Upper lobe of right lung (tissue), 1 donor: ENCODE data around the gene CUL5. TPM values are rescaled to one million over a fixed set of nuclear protein-coding genes. Genes with fewer than 3 reads are reported as not detected.
A peak's percentile ranks its signal among the peaks of the same experiment; 100 is the strongest.
"Not testable (repeated sequence)": the region's sequence is repeated elsewhere in the genome, so short reads cannot be mapped to it uniquely, and the experiment has no call there.

Experiments used
- ATAC-seq: fragments of 200-7000 bp; cut with Tn5 transposase; one replicate; pipeline ENCODE4 v1.9.1; 2020; ENCODE audit warnings: mild to moderate bottlenecking, moderate library complexity
- DNase-seq: peaks from one replicate; pipeline ENCODE4 v3.0.0-alpha.2; 2020
- H3K27ac ChIP-seq: fragments of 200-600 bp; one replicate; pipeline ENCODE4 v1.8.0; 2022
- H3K27me3 ChIP-seq: fragments of 200-600 bp; one replicate; pipeline ENCODE4 v1.8.0; 2022; ENCODE audit warnings: mild to moderate bottlenecking
- H3K36me3 ChIP-seq: fragments of 200-600 bp; one replicate; pipeline ENCODE4 v1.8.0; 2022
- H3K4me1 ChIP-seq: fragments of 200-600 bp; one replicate; pipeline ENCODE4 v1.8.0; 2022
- H3K4me3 ChIP-seq: fragments of 200-600 bp; one replicate; pipeline ENCODE4 v1.8.0; 2022; ENCODE audit warnings: mild to moderate bottlenecking
- H3K9me3 ChIP-seq: fragments of 200-600 bp; one replicate; pipeline ENCODE4 v1.8.0; 2022
- intact Hi-C: fragments of 100-400 bp; cut with DNase I; formaldehyde crosslinking; loops from one replicate; pipeline ENCODE4 v1.11.0; 2022
- total RNA-seq: library from RNA; stranded (reverse); fragmentation: NEBNext Ultra II Directional; extraction: Animal tissue kit (Norgen Biotek cat#: 25700); gene quantifications from one replicate; pipeline ENCODE4 v1.2.1, GENCODE V29; 2021
- TF ChIP-seq, protein P1 (sequence below): fragments of 200-600 bp; IDR thresholded peaks from one replicate; pipeline ENCODE4 v1.8.0; 2022; ENCODE audit warnings: antibody characterized with exemption
- donor health status: DM: no; HTN: yes; CAD: no; lungs with severe emphysema.

The CUL5 gene
- total RNA-seq, 1 donor from 2014 or later = 37.9 TPM

DNA sequence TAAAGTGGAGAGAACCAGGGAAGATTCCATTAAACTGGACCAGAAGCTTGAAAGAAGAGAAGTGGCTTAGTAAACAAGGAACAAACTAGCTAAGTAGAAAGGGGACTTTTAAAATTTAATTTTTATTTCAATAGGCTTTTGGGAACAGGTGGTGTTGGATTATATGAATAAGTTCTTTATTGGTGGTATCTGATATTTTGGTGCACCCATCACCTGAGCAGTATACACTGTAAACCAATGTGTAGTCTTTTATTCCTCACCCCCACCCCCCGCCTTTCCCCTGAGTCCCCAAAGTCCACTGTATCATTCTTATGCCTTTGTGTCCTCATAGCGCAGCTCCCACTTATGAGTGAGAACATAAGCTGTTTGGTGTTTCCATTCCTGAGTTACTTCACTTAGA is 120.1 kb downstream of the CUL5 start:
- H3K36me3 ChIP-seq = peaks cover 25% of the 10 kb centered on the region
- no peak for ATAC-seq
- no peak overlapping the region for H3K27ac ChIP-seq
- DNase-seq = no peak
- TF ChIP-seq, protein P1, sequence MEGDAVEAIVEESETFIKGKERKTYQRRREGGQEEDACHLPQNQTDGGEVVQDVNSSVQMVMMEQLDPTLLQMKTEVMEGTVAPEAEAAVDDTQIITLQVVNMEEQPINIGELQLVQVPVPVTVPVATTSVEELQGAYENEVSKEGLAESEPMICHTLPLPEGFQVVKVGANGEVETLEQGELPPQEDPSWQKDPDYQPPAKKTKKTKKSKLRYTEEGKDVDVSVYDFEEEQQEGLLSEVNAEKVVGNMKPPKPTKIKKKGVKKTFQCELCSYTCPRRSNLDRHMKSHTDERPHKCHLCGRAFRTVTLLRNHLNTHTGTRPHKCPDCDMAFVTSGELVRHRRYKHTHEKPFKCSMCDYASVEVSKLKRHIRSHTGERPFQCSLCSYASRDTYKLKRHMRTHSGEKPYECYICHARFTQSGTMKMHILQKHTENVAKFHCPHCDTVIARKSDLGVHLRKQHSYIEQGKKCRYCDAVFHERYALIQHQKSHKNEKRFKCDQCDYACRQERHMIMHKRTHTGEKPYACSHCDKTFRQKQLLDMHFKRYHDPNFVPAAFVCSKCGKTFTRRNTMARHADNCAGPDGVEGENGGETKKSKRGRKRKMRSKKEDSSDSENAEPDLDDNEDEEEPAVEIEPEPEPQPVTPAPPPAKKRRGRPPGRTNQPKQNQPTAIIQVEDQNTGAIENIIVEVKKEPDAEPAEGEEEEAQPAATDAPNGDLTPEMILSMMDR = no peak
- intact Hi-C loops = no loop called here
- peaks cover 18% of the 10 kb centered on the region for H3K4me1 ChIP-seq
- no peak overlapping the region for H3K4me3 ChIP-seq
- no peaks in the 10 kb centered on the region for H3K27me3 ChIP-seq
- H3K9me3 ChIP-seq = no peaks in the 10 kb centered on the region

DNA sequence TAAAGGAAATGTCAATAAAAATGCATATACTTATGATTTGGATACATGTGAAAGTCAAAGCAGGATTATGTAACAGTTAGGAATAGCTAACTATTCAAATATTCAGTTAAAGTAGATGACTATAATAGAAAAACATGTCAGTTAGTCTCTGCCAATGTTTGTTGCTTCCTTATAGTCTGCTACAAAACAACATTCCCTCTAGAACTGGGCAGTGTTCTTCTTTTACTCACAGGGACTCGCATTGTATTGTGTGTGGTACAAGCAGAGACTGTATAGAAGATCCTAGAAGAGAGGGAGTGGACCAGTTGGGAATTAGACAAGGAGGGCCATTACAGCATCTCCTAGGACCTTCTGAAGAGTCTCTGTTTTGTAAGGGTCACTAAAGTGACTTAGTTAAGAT is 123.3 kb downstream of the CUL5 start:
- Histone ChIP-seq H3K36me3 (peaks cover 46% of the 10 kb centered on the region), H3K9me3 (no peaks in the 10 kb centered on the region), H3K4me1 (peaks cover 5% of the 10 kb centered on the region), H3K27me3 (no peaks in the 10 kb centered on the region), H3K4me3 (no peak overlapping the region), H3K27ac (peak overlapping the region; percentile 4)
- intact Hi-C loops = no loop called here
- DNase-seq (no peak), ATAC-seq (no peak)
- TF ChIP-seq, protein P1 = no peak

DNA sequence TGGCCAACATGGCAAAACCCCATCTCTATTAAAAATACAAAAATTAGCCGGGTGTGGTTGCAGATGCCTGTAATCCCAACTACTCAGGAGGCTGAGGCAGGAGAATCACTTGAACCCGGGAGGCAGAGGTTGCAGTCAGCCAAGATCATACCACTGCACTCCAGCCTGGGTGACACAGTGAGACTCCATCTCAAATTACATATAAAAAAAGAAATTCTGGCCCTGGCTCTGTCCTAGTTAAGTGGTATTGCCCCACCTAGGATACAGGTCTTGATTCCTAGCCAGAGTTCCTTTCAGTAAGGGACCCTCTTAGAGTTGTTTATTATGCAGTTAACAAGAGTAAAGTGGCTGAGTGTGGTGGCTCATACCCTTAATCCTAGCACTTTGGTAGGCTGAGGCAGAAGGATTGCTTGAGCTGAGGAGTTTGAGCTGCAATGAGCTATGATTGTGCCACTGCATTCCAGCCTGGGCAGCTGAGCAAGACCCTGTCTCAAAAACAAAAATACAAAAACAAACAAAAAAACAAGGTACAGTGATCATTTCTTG is 124.4 kb downstream of the CUL5 start:
- H3K4me3 ChIP-seq, DNase-seq, intact Hi-C loops, H3K4me1 ChIP-seq, H3K9me3 ChIP-seq, H3K27me3 ChIP-seq, H3K27ac ChIP-seq: not testable (repeated sequence)
- ATAC-seq = peak; percentile 22
- peaks cover 49% of the 10 kb centered on the region for H3K36me3 ChIP-seq

DNA sequence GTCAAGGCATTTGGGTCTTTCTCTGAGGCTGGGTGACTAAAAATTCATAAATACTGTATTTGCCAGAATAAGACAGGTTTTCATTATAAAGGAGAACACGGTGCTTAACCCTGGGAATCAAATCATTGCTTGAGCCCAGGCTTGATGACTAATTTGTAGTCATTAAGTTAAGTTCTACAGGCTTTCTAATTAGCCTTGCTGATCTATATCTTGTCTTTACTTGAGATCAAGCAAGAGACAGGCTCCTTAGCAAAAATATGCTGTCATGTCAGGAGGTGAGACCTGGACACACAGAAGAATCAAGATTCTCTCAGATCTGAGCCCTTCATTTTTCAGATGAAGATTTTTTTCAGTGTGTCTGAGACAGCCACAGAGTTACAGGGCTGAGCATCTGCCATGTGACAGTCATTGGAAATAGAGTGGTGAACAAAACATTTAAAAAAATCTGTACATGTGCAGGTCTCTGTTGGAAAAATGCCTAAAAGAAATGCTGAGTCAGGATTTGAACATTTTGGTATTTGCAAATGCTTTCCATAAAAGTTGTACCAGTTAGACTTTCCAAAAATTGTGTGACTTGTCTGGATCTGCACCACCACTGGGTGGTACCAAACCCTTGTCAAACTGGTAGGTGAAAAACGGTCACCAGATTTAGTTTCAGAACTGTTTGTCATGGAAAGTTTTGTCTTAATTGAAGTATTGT is 127.3 kb downstream of the CUL5 start:
- DNase-seq (no peak), ATAC-seq (no peak)
- intact Hi-C loops = no loop called here
- peaks cover 73% of the 10 kb centered on the region for H3K36me3 ChIP-seq
- no peaks in the 10 kb centered on the region for H3K27me3 ChIP-seq
- no peak overlapping the region for H3K27ac ChIP-seq
- H3K4me1 ChIP-seq = peaks cover 5% of the 10 kb centered on the region
- H3K4me3 ChIP-seq = no peak overlapping the region
- TF ChIP-seq, protein P1 = no peak
- H3K9me3 ChIP-seq = no peaks in the 10 kb centered on the region

DNA sequence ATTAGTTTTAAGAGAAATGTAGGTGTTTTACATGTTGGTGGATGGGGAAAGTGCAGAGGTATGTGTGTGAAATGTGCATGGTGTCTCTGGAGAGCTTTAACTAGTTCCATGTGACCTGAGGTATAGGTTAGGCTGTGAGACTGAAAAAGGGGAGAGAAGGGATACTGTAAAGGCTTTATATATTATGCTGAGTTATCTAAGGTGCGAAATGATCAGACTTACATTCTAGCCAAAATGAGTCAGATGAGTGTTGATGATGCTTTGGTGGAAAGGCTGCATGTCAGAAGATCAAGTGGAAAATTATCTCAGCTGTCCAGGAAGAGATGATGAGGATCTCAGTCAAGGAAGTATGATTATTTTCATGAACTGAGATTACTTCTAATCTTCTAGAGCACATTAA is 128.5 kb downstream of the CUL5 start:
- Histone ChIP-seq H3K27ac (no peak overlapping the region), H3K27me3 (no peaks in the 10 kb centered on the region), H3K4me1 (no peaks in the 10 kb centered on the region), H3K4me3 (no peak overlapping the region), H3K36me3 (peaks cover 76% of the 10 kb centered on the region), H3K9me3 (no peaks in the 10 kb centered on the region)
- DNase-seq (no peak), ATAC-seq (no peak)
- TF ChIP-seq, protein P1 = no peak
- intact Hi-C loops = no loop called here

DNA sequence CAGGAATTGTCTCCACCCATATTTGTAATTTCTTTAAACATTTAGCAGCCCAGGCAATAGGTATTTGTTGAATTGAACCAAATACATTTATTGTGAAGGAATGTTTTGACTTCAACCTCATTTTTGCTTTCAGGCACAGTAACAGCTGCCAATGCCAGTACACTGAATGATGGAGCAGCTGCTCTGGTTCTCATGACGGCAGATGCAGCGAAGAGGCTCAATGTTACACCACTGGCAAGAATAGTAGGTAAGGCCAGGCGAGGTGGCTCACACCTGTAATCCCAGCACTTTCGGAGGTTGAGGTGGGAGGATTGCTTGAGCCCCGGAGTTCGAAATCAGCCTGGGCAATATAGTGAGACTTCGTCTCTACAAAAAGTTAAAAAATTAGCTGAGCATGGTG is 133.6 kb downstream of the CUL5 start:
- Histone ChIP-seq H3K27me3 (no peaks in the 10 kb centered on the region), H3K4me3 (no peak overlapping the region), H3K36me3 (peaks cover 86% of the 10 kb centered on the region), H3K9me3 (no peaks in the 10 kb centered on the region), H3K27ac (no peak overlapping the region), H3K4me1 (no peaks in the 10 kb centered on the region)
- TF ChIP-seq, protein P1 = no peak
- DNase-seq (no peak), ATAC-seq (no peak)
- intact Hi-C loops = no loop called here
